ENCODE results near the gene RABEP2. TPM values are rescaled to one million over a fixed set of nuclear protein-coding genes. Genes with fewer than 3 reads are reported as not detected.

Gene RABEP2
- total RNA-seq, 1 experiment from 2014 or later: 13.4 TPM

GRCh38 chr16:28918698-28919097, 6.3 kb downstream of the RABEP2 start:
- no peak overlapping the region for H3K27ac ChIP-seq (ENCODE audit: low read depth, low read length)
- H3K4me2 ChIP-seq (ENCODE audit: low read length): no peak overlapping the region
- TF ChIP-seq EZH2phosphoT487 (IDR thresholded peaks at IDR 0.05; ENCODE audit: borderline replicate concordance) (no peak), SRF (IDR thresholded peaks at IDR 0.05; ENCODE audit: low read depth) (no peak), JUND (IDR thresholded peaks at IDR 0.05) (no peak), RAD21 (IDR thresholded peaks at IDR 0.05; ENCODE audit: low read depth) (no peak), CEBPB (IDR thresholded peaks at IDR 0.05; ENCODE audit: low read depth) (no peak), CBX3 (IDR thresholded peaks at IDR 0.05; ENCODE audit: low read depth) (no peak), SP1 (IDR thresholded peaks at IDR 0.05; ENCODE audit: low read depth) (no peak), ELF1 (IDR thresholded peaks at IDR 0.05; ENCODE audit: borderline replicate concordance, low read depth) (no peak), YY1 (IDR thresholded peaks at IDR 0.05; ENCODE audit: extremely low read depth, insufficient replicate concordance, low read depth, low read length) (no peak), EZH2 (IDR thresholded peaks at IDR 0.05) (no peak), CTCF (IDR thresholded peaks at IDR 0.05 in 2 of 3, conservative IDR thresholded peaks at IDR 0.05 in 1 of 3; ENCODE audit: borderline replicate concordance in 1 of 3, insufficient read depth in 1 of 3, low read depth in 2 of 3, low read length in 2 of 3) (no peak), POLR2AphosphoS5 (IDR thresholded peaks at IDR 0.05; ENCODE audit: low read depth, low read length) (no peak), ZNF274 (IDR thresholded peaks at IDR 0.05; ENCODE audit: low read depth, low read length) (no peak), ZBTB33 (IDR thresholded peaks at IDR 0.05; ENCODE audit: extremely low read depth, insufficient replicate concordance, low read length) (no peak), FOSL1 (IDR thresholded peaks at IDR 0.05; ENCODE audit: low read depth) (no peak)
- TF ChIP-seq, protein P1, sequence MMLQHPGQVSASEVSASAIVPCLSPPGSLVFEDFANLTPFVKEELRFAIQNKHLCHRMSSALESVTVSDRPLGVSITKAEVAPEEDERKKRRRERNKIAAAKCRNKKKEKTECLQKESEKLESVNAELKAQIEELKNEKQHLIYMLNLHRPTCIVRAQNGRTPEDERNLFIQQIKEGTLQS (IDR thresholded peaks at IDR 0.05): no peak
- TF ChIP-seq, protein P2, sequence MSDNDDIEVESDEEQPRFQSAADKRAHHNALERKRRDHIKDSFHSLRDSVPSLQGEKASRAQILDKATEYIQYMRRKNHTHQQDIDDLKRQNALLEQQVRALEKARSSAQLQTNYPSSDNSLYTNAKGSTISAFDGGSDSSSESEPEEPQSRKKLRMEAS (IDR thresholded peaks at IDR 0.05): no peak
- H4K20me1 ChIP-seq (ENCODE audit: insufficient read depth): no peaks in the 10 kb centered on the region
- H3K36me3 ChIP-seq (ENCODE audit: control insufficient read depth in 1 of 2, insufficient read depth in 2 of 2, low read length in 2 of 2): peaks cover 4 to 7% of the 10 kb centered on the region in 2 experiments; a peak in 2 of 4 replicates
- no peak overlapping the region for H3K9ac ChIP-seq (ENCODE audit: low read length)
- no peaks in the 10 kb centered on the region for H3K9me2 ChIP-seq (ENCODE audit: insufficient read depth)
- BruUV-seq (replicated peaks): no TSS peak
- DNase-seq (ENCODE audit: low read depth, low spot score) (no peak), ATAC-seq (no peak)
- H3K4me3 ChIP-seq (replicated peaks in 1 of 2; ENCODE audit: low read depth in 1 of 2, low read length in 2 of 2): no peak overlapping the region
- H2AFZ ChIP-seq (ENCODE audit: low read depth, low read length, poor library complexity, severe bottlenecking): no peak overlapping the region
- peaks cover 7 to 12% of the 10 kb centered on the region in 2 experiments for H3K4me1 ChIP-seq (ENCODE audit: control insufficient read depth in 1 of 2, insufficient read depth in 2 of 2, low read length in 2 of 2)
- no peaks in the 10 kb centered on the region; the same call in 1 of the 2 replicates for H3K79me2 ChIP-seq (ENCODE audit: insufficient read depth, low read length)
- ChIA-PET POLR2A (no interaction called here), RAD21 (ENCODE audit: low non-redundant PET in 1 of 2, low total read pairs in 2 of 2, uncharacterized antibody in 2 of 2, unreplicated experiment in 2 of 2) (no interaction called here), CTCF (no interaction called here)
- no peaks in the 10 kb centered on the region for H3K27me3 ChIP-seq (ENCODE audit: insufficient read depth, low read length)
- H3K9me3 ChIP-seq (ENCODE audit: control insufficient read depth in 1 of 2, insufficient read depth in 1 of 2, low read depth in 1 of 2, low read length in 2 of 2): no peaks in the 10 kb centered on the region
- intact Hi-C loops (cut with micrococcal nuclease): no loop called here

Data from HCT116 (cell line).